Measurements from ENCODE around the gene ASCC2.
"Not testable (repeated sequence)": the region's sequence is repeated elsewhere in the genome, so short reads cannot be mapped to it uniquely, and the experiment has no call there.

The ASCC2 gene

GRCh38 chr22:29784451-29785361, 53.4 kb downstream of the ASCC2 start:
- no peak for DNase-seq

GRCh38 chr22:29782061-29782845, 55.8 kb downstream of the ASCC2 start:
- DNase-seq = no peak

- no peak for DNase-seq
Observed at GRCh38 chr22:29780748-29781676, 57.1 kb downstream of the ASCC2 start.

GRCh38 chr22:29780220-29780619, 57.9 kb downstream of the ASCC2 start:
- DNase-seq = no peak

- DNase-seq = no peak
Observed at GRCh38 chr22:29773233-29773632, 64.8 kb downstream of the ASCC2 start.

- no peak for DNase-seq
Observed at GRCh38 chr22:29772170-29772641, 65.9 kb downstream of the ASCC2 start.

GRCh38 chr22:29769723-29770321, 68.3 kb downstream of the ASCC2 start:
- DNase-seq = no peak

GRCh38 chr22:29768052-29768693, 69.9 kb downstream of the ASCC2 start:
- DNase-seq = no peak

- peak; percentile 93 for DNase-seq
Observed at GRCh38 chr22:29767171-29768051, 70.7 kb downstream of the ASCC2 start, which contains the start of gene UQCR10. TSS of gene UQCR10 (plus strand) at chr22:29767369. CDS start at chr22:29767399, 30 bp downstream.

- peak; percentile 94 for DNase-seq
Observed at GRCh38 chr22:29766632-29767170, 71.4 kb downstream of the ASCC2 start, which contains the start of gene ZMAT5. TSS of gene ZMAT5 (minus strand) at chr22:29767007. CDS start at chr22:29748544, 18,463 bp downstream.

- peak; percentile 12 for DNase-seq
Observed at GRCh38 chr22:29765905-29766631, 72.0 kb downstream of the ASCC2 start.

- DNase-seq = no peak
Observed at GRCh38 chr22:29762263-29762662, 75.8 kb downstream of the ASCC2 start.

GRCh38 chr22:29758959-29759358, 79.1 kb downstream of the ASCC2 start:
- DNase-seq = no peak

- no peak for DNase-seq
Observed at GRCh38 chr22:29758068-29758622, 79.9 kb downstream of the ASCC2 start.

GRCh38 chr22:29757096-29757495, 81.0 kb downstream of the ASCC2 start:
- DNase-seq = no peak

GRCh38 chr22:29756341-29756740, 81.7 kb downstream of the ASCC2 start:
- DNase-seq = no peak

GRCh38 chr22:29755889-29756288, 82.2 kb downstream of the ASCC2 start:
- DNase-seq = no peak

- not testable (repeated sequence) for DNase-seq
Observed at GRCh38 chr22:29754658-29755395, 83.2 kb downstream of the ASCC2 start.
